Measurements from ENCODE around the gene MOB3B.

The MOB3B gene

DNA sequence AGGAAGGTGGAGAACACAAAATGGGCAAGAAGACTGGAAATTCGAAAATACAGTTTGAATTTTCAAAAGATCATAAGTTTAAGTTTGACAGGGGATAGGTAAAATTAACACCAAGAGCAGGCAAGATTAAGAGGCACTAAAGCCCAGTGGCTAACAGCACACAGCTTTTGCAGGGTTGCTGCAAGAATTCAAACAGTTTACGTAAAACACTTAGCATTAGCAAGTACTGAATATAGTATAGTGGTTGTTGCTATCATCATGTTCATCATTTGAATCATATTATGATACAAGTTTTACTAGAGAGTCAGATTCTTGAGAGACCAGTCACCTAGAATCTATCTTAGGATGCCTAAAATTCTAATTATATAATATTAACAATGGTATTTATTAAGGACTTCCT, 66.8 kb downstream of the MOB3B start:
- Histone ChIP-seq H3K9ac (ENCODE audit: low read length) (no peak overlapping the region), H3K4me1 (ENCODE audit: insufficient read depth, low read length, severe bottlenecking) (no peaks in the 10 kb centered on the region), H4K20me1 (ENCODE audit: insufficient read depth, low read length) (no peaks in the 10 kb centered on the region), H3K79me2 (ENCODE audit: insufficient read depth, low read length) (no peaks in the 10 kb centered on the region), H3K9me2 (ENCODE audit: low read depth, low read length) (no peaks in the 10 kb centered on the region), H3K36me3 (ENCODE audit: insufficient read depth, low read length) (no peaks in the 10 kb centered on the region), H3K4me3 (ENCODE audit: low read depth, low read length, poor library complexity, severe bottlenecking) (no peak overlapping the region), H2AFZ (ENCODE audit: low read length) (no peak overlapping the region), H3K4me2 (ENCODE audit: low read length) (no peak overlapping the region), H3K9me3 (ENCODE audit: low read length) (no peaks in the 10 kb centered on the region), H3F3A (ENCODE audit: insufficient read depth, low read length) (no peaks in the 10 kb centered on the region), H3K27me3 (ENCODE audit: insufficient read depth, low read length) (no peaks in the 10 kb centered on the region), H3K27ac (ENCODE audit: low read depth, low read length, poor library complexity, severe bottlenecking) (no peak overlapping the region)
- TF ChIP-seq, protein P1, sequence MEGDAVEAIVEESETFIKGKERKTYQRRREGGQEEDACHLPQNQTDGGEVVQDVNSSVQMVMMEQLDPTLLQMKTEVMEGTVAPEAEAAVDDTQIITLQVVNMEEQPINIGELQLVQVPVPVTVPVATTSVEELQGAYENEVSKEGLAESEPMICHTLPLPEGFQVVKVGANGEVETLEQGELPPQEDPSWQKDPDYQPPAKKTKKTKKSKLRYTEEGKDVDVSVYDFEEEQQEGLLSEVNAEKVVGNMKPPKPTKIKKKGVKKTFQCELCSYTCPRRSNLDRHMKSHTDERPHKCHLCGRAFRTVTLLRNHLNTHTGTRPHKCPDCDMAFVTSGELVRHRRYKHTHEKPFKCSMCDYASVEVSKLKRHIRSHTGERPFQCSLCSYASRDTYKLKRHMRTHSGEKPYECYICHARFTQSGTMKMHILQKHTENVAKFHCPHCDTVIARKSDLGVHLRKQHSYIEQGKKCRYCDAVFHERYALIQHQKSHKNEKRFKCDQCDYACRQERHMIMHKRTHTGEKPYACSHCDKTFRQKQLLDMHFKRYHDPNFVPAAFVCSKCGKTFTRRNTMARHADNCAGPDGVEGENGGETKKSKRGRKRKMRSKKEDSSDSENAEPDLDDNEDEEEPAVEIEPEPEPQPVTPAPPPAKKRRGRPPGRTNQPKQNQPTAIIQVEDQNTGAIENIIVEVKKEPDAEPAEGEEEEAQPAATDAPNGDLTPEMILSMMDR (IDR thresholded peaks at IDR 0.05; ENCODE audit: low read length) = no peak
- TF ChIP-seq EZH2 (IDR thresholded peaks at IDR 0.05; ENCODE audit: borderline replicate concordance, low read length) = no peak

DNA sequence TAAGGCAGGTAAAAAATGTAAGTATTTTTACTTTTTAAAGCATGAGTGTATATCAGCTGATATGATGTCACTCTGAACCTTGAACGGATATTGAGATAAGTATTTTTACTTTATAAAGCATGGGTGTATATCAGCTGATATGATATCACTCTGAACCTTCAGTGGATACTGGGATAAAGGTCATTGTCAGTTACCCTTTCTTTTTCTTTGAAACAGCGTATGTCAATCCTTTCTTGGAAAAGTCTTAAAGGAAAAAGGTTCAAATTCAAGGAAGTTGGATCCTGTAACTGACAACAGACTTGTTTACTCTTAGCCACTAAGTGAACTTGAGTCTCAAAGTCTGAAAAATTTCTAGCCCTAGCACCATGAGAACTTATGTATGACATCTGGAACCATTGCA, 67.2 kb downstream of the MOB3B start:
- no peaks in the 10 kb centered on the region for H4K20me1 ChIP-seq (ENCODE audit: insufficient read depth, low read length)
- no peaks in the 10 kb centered on the region for H3K9me3 ChIP-seq (ENCODE audit: low read length)
- no peak overlapping the region for H3K9ac ChIP-seq (ENCODE audit: low read length)
- H3K27ac ChIP-seq (ENCODE audit: low read depth, low read length, poor library complexity, severe bottlenecking) = no peak overlapping the region
- no peaks in the 10 kb centered on the region for H3K4me1 ChIP-seq (ENCODE audit: insufficient read depth, low read length, severe bottlenecking)
- H3K9me2 ChIP-seq (ENCODE audit: low read depth, low read length) = no peaks in the 10 kb centered on the region
- TF ChIP-seq, protein P1 (IDR thresholded peaks at IDR 0.05; ENCODE audit: low read length) = no peak
- no peak for TF ChIP-seq EZH2 (IDR thresholded peaks at IDR 0.05; ENCODE audit: borderline replicate concordance, low read length)
- H3K4me2 ChIP-seq (ENCODE audit: low read length) = no peak overlapping the region
- H3K36me3 ChIP-seq (ENCODE audit: insufficient read depth, low read length) = no peaks in the 10 kb centered on the region
- H2AFZ ChIP-seq (ENCODE audit: low read length) = no peak overlapping the region
- no peaks in the 10 kb centered on the region for H3K79me2 ChIP-seq (ENCODE audit: insufficient read depth, low read length)
- no peaks in the 10 kb centered on the region for H3F3A ChIP-seq (ENCODE audit: insufficient read depth, low read length)
- H3K27me3 ChIP-seq (ENCODE audit: insufficient read depth, low read length) = no peaks in the 10 kb centered on the region
- no peak overlapping the region for H3K4me3 ChIP-seq (ENCODE audit: low read depth, low read length, poor library complexity, severe bottlenecking)

DNA sequence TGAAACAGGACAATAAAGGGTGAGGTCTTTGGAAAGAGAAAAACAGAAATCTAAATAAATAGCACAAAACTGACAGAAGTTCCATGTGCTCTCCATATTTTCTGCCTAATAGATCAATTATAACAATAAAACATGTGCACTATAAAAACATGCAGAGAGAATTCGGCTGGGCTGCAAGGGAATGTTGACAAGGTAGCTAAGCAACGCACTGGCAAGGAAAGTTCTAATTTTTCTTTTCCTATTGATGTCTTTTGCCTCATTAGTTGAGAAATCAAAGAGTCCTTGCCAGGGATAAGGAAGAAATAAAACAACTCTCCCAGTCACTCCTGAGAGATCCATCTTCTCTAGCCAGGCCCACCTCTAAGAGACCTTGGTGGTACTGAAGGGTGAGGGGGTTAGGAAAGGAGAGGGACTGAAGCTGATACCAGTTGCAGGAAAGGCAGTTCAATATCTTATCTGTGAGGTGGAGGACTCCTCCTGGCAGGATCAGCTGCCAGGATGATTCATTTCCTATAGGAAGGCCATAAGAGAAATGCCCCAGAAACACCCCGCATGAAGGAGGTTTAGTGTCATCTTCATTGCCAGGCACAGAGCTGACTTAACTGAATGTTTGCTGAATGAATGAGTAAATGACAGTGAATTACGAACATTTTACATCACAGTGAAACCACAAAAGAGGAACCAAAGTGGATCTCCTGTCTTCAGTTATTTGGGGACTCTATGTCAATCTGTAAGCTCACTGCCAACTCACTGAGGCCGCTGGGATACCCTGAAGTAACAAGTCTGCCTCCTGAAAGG, 69.2 kb downstream of the MOB3B start:
- Histone ChIP-seq H2AFZ (ENCODE audit: low read length) (no peak overlapping the region), H3K79me2 (ENCODE audit: insufficient read depth, low read length) (no peaks in the 10 kb centered on the region), H3K4me2 (ENCODE audit: low read length) (no peak overlapping the region), H3K9me2 (ENCODE audit: low read depth, low read length) (no peaks in the 10 kb centered on the region), H3K4me3 (ENCODE audit: low read depth, low read length, poor library complexity, severe bottlenecking) (no peak overlapping the region), H3K27me3 (ENCODE audit: insufficient read depth, low read length) (no peaks in the 10 kb centered on the region), H3F3A (ENCODE audit: insufficient read depth, low read length) (no peaks in the 10 kb centered on the region), H3K36me3 (ENCODE audit: insufficient read depth, low read length) (no peaks in the 10 kb centered on the region), H3K9ac (ENCODE audit: low read length) (no peak overlapping the region), H3K27ac (ENCODE audit: low read depth, low read length, poor library complexity, severe bottlenecking) (no peak overlapping the region), H4K20me1 (ENCODE audit: insufficient read depth, low read length) (no peaks in the 10 kb centered on the region), H3K4me1 (ENCODE audit: insufficient read depth, low read length, severe bottlenecking) (no peaks in the 10 kb centered on the region), H3K9me3 (ENCODE audit: low read length) (no peaks in the 10 kb centered on the region)
- TF ChIP-seq, protein P1 (IDR thresholded peaks at IDR 0.05; ENCODE audit: low read length) = no peak
- TF ChIP-seq EZH2 (IDR thresholded peaks at IDR 0.05; ENCODE audit: borderline replicate concordance, low read length) = no peak
